H1 (cell line): Measurements from ENCODE around the gene GCC1. TPM values are rescaled to one million over a fixed set of nuclear protein-coding genes. Genes with fewer than 3 reads are reported as not detected.

Experiments used
- CTCF ChIA-PET: fragments of 300-600 bp; sonication (Branson Sonifier 250); formaldehyde crosslinking; loops from one replicate; lab custom pipeline; 2021; ENCODE audit not compliant: partially characterized antibody; lab: Charles Lee
- POLR2A ChIA-PET: fragments of 300-600 bp; sonication (Branson Sonifier 250); formaldehyde crosslinking; loops from one replicate; lab custom pipeline; 2021; ENCODE audit warnings: inconsistent platforms; ENCODE audit not compliant: partially characterized antibody; lab: Charles Lee
- DNase-seq, 2 experiments: peaks; one replicate each; pipeline versions ENCODE4 v3.0.0 to v3.0.0-alpha.2; 2010 to 2022; ENCODE audit warnings: low spot score in 2 of 2, low read depth in 1 of 2, mixed read lengths in 1 of 2
- FAIRE-seq: peaks from 2 replicates; lab custom pipeline; 2011; peaks lifted over from hg19 to GRCh38; lab: Jason Lieb, UNC
- H2AFZ ChIP-seq: 2 replicates; pipeline ENCODE4 v1.8.1; 2012; ENCODE audit warnings: low read length, inconsistent platforms
- H2AK5ac ChIP-seq: 2 replicates; pipeline ENCODE4 v1.6.1; 2013; ENCODE audit warnings: low read depth, low read length
- H2BK120ac ChIP-seq: replicated peaks from 2 replicates; pipeline ENCODE3; 2013; ENCODE audit warnings: low read depth, low read length, inconsistent platforms
- H2BK12ac ChIP-seq: 2 replicates; pipeline ENCODE4 v1.6.1; 2013; ENCODE audit warnings: low read depth, low read length
- H2BK15ac ChIP-seq: 2 replicates; pipeline ENCODE4 v1.6.1; 2013; ENCODE audit warnings: low read length
- H2BK20ac ChIP-seq: 2 replicates; pipeline ENCODE4 v1.6.1; 2013; ENCODE audit warnings: low read length
- H2BK5ac ChIP-seq: 2 replicates; pipeline ENCODE4 v1.6.1; 2013; ENCODE audit warnings: low read depth, low read length
- H3K14ac ChIP-seq: 2 replicates; pipeline ENCODE4 v1.6.1; 2013; ENCODE audit warnings: inconsistent platforms; ENCODE audit not compliant: insufficient read length
- H3K18ac ChIP-seq: 2 replicates; pipeline ENCODE4 v1.6.1; 2013; ENCODE audit warnings: low read length; ENCODE audit errors: extremely low read depth
- H3K23ac ChIP-seq: 2 replicates; pipeline ENCODE4 v1.6.1; 2013; ENCODE audit warnings: inconsistent platforms; ENCODE audit not compliant: insufficient read length
- H3K23me2 ChIP-seq: 2 replicates; pipeline ENCODE4 v1.6.1; 2013; ENCODE audit warnings: low read depth, low read length
- H3K27ac ChIP-seq: 2 replicates; pipeline ENCODE4 v1.6.1; 2011; ENCODE audit warnings: low read depth, low read length, inconsistent platforms
- H3K27me3 ChIP-seq, 4 experiments: replicated peaks in 1 of 4; 1 replicate in 1 of 4; 2 replicates in 3 of 4; pipeline versions ENCODE4 v1.6.1 to v1.8.1; 2011 to 2013; ENCODE audit warnings: low read length in 3 of 4, mild to moderate bottlenecking in 3 of 4, inconsistent platforms in 2 of 4, mixed read lengths in 2 of 4, moderate library complexity in 1 of 4; ENCODE audit not compliant: control insufficient read depth in 3 of 4, insufficient read depth in 3 of 4; ENCODE audit errors: extremely low read depth in 1 of 4
- H3K36me3 ChIP-seq, 4 experiments: 2 replicates each; pipeline versions ENCODE4 v1.6.1 to v1.8.1; 2011 to 2013; ENCODE audit warnings: mild to moderate bottlenecking in 4 of 4, low read length in 3 of 4, moderate library complexity in 2 of 4, control low read depth in 1 of 4, inconsistent platforms in 1 of 4; ENCODE audit not compliant: insufficient read depth in 4 of 4, control insufficient read depth in 2 of 4
- H3K4ac ChIP-seq: replicated peaks from 2 replicates; pipeline ENCODE3; 2013; ENCODE audit warnings: low read length, low read depth, mixed read lengths, inconsistent platforms; ENCODE audit not compliant: insufficient read length
- H3K4me1 ChIP-seq, 4 experiments: replicated peaks in 1 of 4; 1 replicate in 1 of 4; 2 replicates in 3 of 4; pipeline versions ENCODE4 v1.6.1 to v1.8.1; 2011 to 2013; ENCODE audit warnings: low read length in 3 of 4, inconsistent platforms in 2 of 4, mixed read lengths in 1 of 4; ENCODE audit not compliant: insufficient read depth in 4 of 4, control insufficient read depth in 3 of 4
- H3K4me2 ChIP-seq, 2 experiments: 2 replicates each; pipeline versions ENCODE4 v1.6.1 to v1.8.1; 2011 to 2013; ENCODE audit warnings: low read depth in 2 of 2, low read length in 2 of 2, control low read depth in 1 of 2, inconsistent platforms in 1 of 2, mild to moderate bottlenecking in 1 of 2; ENCODE audit not compliant: insufficient read depth in 1 of 2
- H3K4me3 ChIP-seq, 4 experiments: fragments of 200-600, 300-600 bp in 1 of 4; sonication (generic), shearing (Covaris generic), sonication (Bioruptor Twin) in 1 of 4; 2 replicates each; pipeline versions ENCODE4 v1.5.1 to v1.8.1; 2011 to 2016; ENCODE audit warnings: low read length in 4 of 4, low read depth in 3 of 4, control low read depth in 2 of 4, inconsistent platforms in 2 of 4, mild to moderate bottlenecking in 2 of 4, mixed read lengths in 1 of 4, moderate library complexity in 1 of 4; ENCODE audit not compliant: insufficient read depth in 2 of 4; ENCODE audit errors: extremely low read depth in 1 of 4
- H3K56ac ChIP-seq: replicated peaks from 2 replicates; pipeline ENCODE3; 2013; ENCODE audit warnings: low read depth, mild to moderate bottlenecking, mixed read lengths, low read length, inconsistent platforms; ENCODE audit not compliant: insufficient read length
- H3K79me1 ChIP-seq: 2 replicates; pipeline ENCODE4 v1.6.1; 2013; ENCODE audit warnings: low read depth, low read length, control low read depth
- H3K79me2 ChIP-seq, 2 experiments: 2 replicates each; pipeline versions ENCODE4 v1.6.1 to v1.8.1; 2012 to 2013; ENCODE audit warnings: low read length in 2 of 2, mild to moderate bottlenecking in 2 of 2, inconsistent platforms in 1 of 2; ENCODE audit not compliant: insufficient read depth in 2 of 2, control insufficient read depth in 1 of 2
- H3K9ac ChIP-seq, 4 experiments: replicated peaks in 1 of 4; 1 replicate in 1 of 4; 2 replicates in 3 of 4; pipeline versions ENCODE4 v1.6.1 to v1.8.1; 2011 to 2013; ENCODE audit warnings: low read depth in 3 of 4, low read length in 3 of 4, control low read depth in 2 of 4, mild to moderate bottlenecking in 2 of 4, moderate library complexity in 2 of 4, inconsistent platforms in 1 of 4; ENCODE audit errors: extremely low read depth in 1 of 4
- H3K9me3 ChIP-seq, 2 experiments: 2 replicates each; pipeline versions ENCODE4 v1.6.1 to v1.8.1; 2012 to 2013; ENCODE audit warnings: mild to moderate bottlenecking in 2 of 2, moderate library complexity in 2 of 2, control low read depth in 1 of 2, inconsistent platforms in 1 of 2, low read depth in 1 of 2, low read length in 1 of 2, mixed read lengths in 1 of 2; ENCODE audit not compliant: insufficient read depth in 2 of 2
- H4K20me1 ChIP-seq, 2 experiments: replicated peaks in 1 of 2; 2 replicates each; pipeline versions ENCODE3 to v1.8.1; 2011 to 2013; ENCODE audit warnings: inconsistent platforms in 2 of 2, low read length in 2 of 2, mild to moderate bottlenecking in 1 of 2; ENCODE audit not compliant: insufficient read depth in 2 of 2, control insufficient read depth in 1 of 2
- H4K5ac ChIP-seq: 2 replicates; pipeline ENCODE4 v1.6.1; 2013; ENCODE audit warnings: low read length, low read depth, mixed read lengths, inconsistent platforms; ENCODE audit not compliant: insufficient read length
- H4K8ac ChIP-seq: 2 replicates; pipeline ENCODE4 v1.8.0; 2013; ENCODE audit warnings: mild to moderate bottlenecking, moderate library complexity, low read length, inconsistent platforms; ENCODE audit not compliant: insufficient read depth; ENCODE audit errors: extremely low read depth
- H4K91ac ChIP-seq: replicated peaks from 2 replicates; pipeline ENCODE3; 2013; ENCODE audit warnings: low read length, mixed read lengths, inconsistent platforms; ENCODE audit not compliant: insufficient read length
- ASH2L ChIP-seq: fragments of 200-600, 300-600 bp; sonication (generic); IDR thresholded peaks from one replicate; pipeline ENCODE4 v1.7.1; 2017; ENCODE audit warnings: low read length
- CBX5 ChIP-seq: fragments of 300-800, 300-1000 bp; sonication (generic); IDR thresholded peaks from 2 replicates; pipeline ENCODE4 v1.7.1; 2016; ENCODE audit warnings: antibody characterized with exemption, low read length, low read depth
- CTCF ChIP-seq, 3 experiments: IDR thresholded peaks; 1 replicate in 2 of 3; 2 replicates in 1 of 3; pipeline versions ENCODE4 v1.5.1 to v1.6.1; 2011; ENCODE audit warnings: low read length in 3 of 3, mild to moderate bottlenecking in 3 of 3, inconsistent platforms in 2 of 3, low read depth in 1 of 3, moderate library complexity in 1 of 3; ENCODE audit not compliant: insufficient read depth in 1 of 3; ENCODE audit errors: control extremely low read depth in 1 of 3
- EZH2 ChIP-seq: fragments of 200-600 bp; sonication (generic); IDR thresholded peaks from 2 replicates; pipeline ENCODE4 v1.7.1; 2012; ENCODE audit warnings: low read depth, mild to moderate bottlenecking, moderate library complexity, low read length, inconsistent platforms; ENCODE audit not compliant: severe bottlenecking
- FOSL1 ChIP-seq: IDR thresholded peaks from 2 replicates; pipeline ENCODE4 v1.6.1; 2011; ENCODE audit warnings: mild to moderate bottlenecking, low read depth, low read length, moderate library complexity; ENCODE audit not compliant: insufficient read depth
- MAFK ChIP-seq: IDR thresholded peaks from 2 replicates; pipeline ENCODE4 v1.6.1; 2012; ENCODE audit warnings: low read depth, mild to moderate bottlenecking, improper control_type of control experiment, low read length
- RAD21 ChIP-seq, 2 experiments: IDR thresholded peaks in 1 of 2; conservative IDR thresholded peaks in 1 of 2; 2 replicates each; pipeline ENCODE4 v1.6.1; 2011; ENCODE audit warnings: low read depth in 2 of 2, low read length in 2 of 2, improper control_type of control experiment in 1 of 2, inconsistent platforms in 1 of 2, mild to moderate bottlenecking in 1 of 2, moderate library complexity in 1 of 2
- RBBP5 ChIP-seq: IDR thresholded peaks from 2 replicates; pipeline ENCODE4 v1.7.1; 2012; ENCODE audit warnings: low read depth, mild to moderate bottlenecking, inconsistent platforms, low read length, moderate library complexity, borderline replicate concordance
- SIX5 ChIP-seq: IDR thresholded peaks from 2 replicates; pipeline ENCODE4 v1.6.1; 2011; ENCODE audit warnings: mild to moderate bottlenecking, low read depth, low read length
- ZNF274 ChIP-seq: IDR thresholded peaks from 2 replicates; pipeline ENCODE4 v1.7.0; 2012; ENCODE audit warnings: low read length, borderline replicate concordance; ENCODE audit errors: extremely low read depth
- WGBS, 2 experiments: shearing (Covaris generic) in 1 of 2; methylation state at CpG; one replicate each; pipeline versions ENCODE4 v1.1.6 to v1.1.7; 2013 to 2015; ENCODE audit warnings: low lambda C conversion rate in 2 of 2, mixed read lengths in 2 of 2, inconsistent platforms in 1 of 2, low coverage in 1 of 2, missing lambda C conversion rate in 1 of 2; ENCODE audit not compliant: insufficient replicate concordance in 2 of 2, insufficient coverage in 1 of 2, insufficient read length in 1 of 2; ENCODE audit errors: extremely low coverage in 1 of 2, missing lambda C conversion rate in 1 of 2; 5-methylcytosine and 5-hydroxymethylcytosine counted together
- polyA plus RNA-seq, 7 experiments: library from polyadenylated mRNA; depleted of rRNA in 3 of 7; stranded (reverse) in 5 of 7; unstranded in 2 of 7; fragments of >200 nt in 5 of 7; fragments of 200-250 nt in 2 of 7; gene quantifications; 1 replicate in 5 of 7; 2 replicates in 1 of 7; 4 replicates in 1 of 7; pipeline versions ENCODE4 v1.2.1 to v1.2.3, GENCODE V29; 2011 to 2013; ENCODE audit warnings: missing spikeins in 2 of 7, mixed read lengths in 2 of 7
- total RNA-seq: library from RNA; stranded (reverse); fragmentation: NEBNext Ultra II Directional; extraction: Animal tissue kit (Norgen Biotek cat#: 25700); gene quantifications from 2 replicates; pipeline ENCODE4 v1.2.1, GENCODE V29; 2021

Gene GCC1
- total and polyA plus RNA-seq, 2 of the 8 experiments (the other 6 are each of a cell fraction or from before 2014, with no cell fraction given) = 3.3 to 15.0 TPM

- H3K4me1 ChIP-seq = peaks cover 0 to 7% (median 3%) of the 10 kb centered on the region in 4 experiments; a peak in 3 of 7 replicates
- no peak overlapping the region for H2BK5ac ChIP-seq
- CTCF ChIA-PET = interaction anchor here (1.0 to 9.2 kb wide), 4 partner anchors 11 to 67 kb away, joined by 3 to 115 read pairs (median 17); no protein-coding TSS in a partner anchor
- no peak overlapping the region for H4K8ac ChIP-seq
- H3K14ac ChIP-seq = no peak overlapping the region
- no peak overlapping the region for H2BK15ac ChIP-seq
- 91% methylated on average over 5 of the region's 5 CpGs; no CpG with 5 or more reads in 1 of the 2 experiments for WGBS, 2 experiments
- H3K79me2 ChIP-seq = no peaks in the 10 kb centered on the region
- no peak overlapping the region for H3K18ac ChIP-seq
- H2BK12ac ChIP-seq = no peak overlapping the region
- H3K4me3 ChIP-seq = no peak overlapping the region
- H3K79me1 ChIP-seq = no peaks in the 10 kb centered on the region
- no peak overlapping the region for H4K91ac ChIP-seq
- H2BK120ac ChIP-seq = no peak overlapping the region
- no peaks in the 10 kb centered on the region for H3K36me3 ChIP-seq
- H3K9ac ChIP-seq = no peak overlapping the region
- DNase-seq (no peak), FAIRE-seq (no peak)
- peaks cover 25% of the 10 kb centered on the region for H3K23me2 ChIP-seq
- H3K27me3 ChIP-seq = peaks cover 9 to 36% (median 20%) of the 10 kb centered on the region in 4 experiments; a peak in 6 of 7 replicates
- H3K4ac ChIP-seq = no peak overlapping the region
- H3K4me2 ChIP-seq = no peak overlapping the region
- no peak overlapping the region for H3K56ac ChIP-seq
- no peaks in the 10 kb centered on the region for H4K20me1 ChIP-seq
- H4K5ac ChIP-seq = no peak overlapping the region
- no peak overlapping the region for H2BK20ac ChIP-seq
- POLR2A ChIA-PET = interaction anchor here (3.1 kb wide), 1 partner anchor 12 kb away, joined by 11 read pairs; no protein-coding TSS in a partner anchor
- no peak overlapping the region for H2AFZ ChIP-seq
- H3K27ac ChIP-seq = no peak overlapping the region
- no peak overlapping the region for H3K23ac ChIP-seq
- no peak overlapping the region for H2AK5ac ChIP-seq
- H3K9me3 ChIP-seq = no peaks in the 10 kb centered on the region
- TF ChIP-seq FOSL1 (no peak), EZH2 (no peak), RBBP5 (no peak), ASH2L (no peak), CTCF (IDR thresholded peaks at IDR 0.05; ENCODE audit: control extremely low read depth in 1 of 3, insufficient read depth in 1 of 3, low read depth in 1 of 3, low read length in 3 of 3) (no peak), CBX5 (no peak), MAFK (no peak), SIX5 (no peak), RAD21 (IDR thresholded peaks at IDR 0.05 in 1 of 2, conservative IDR thresholded peaks at IDR 0.05 in 1 of 2; ENCODE audit: low read depth in 2 of 2, low read length in 2 of 2) (no peak), ZNF274 (no peak)
Observed at GRCh38 chr7:127616724-127617123, 31.3 kb upstream of the GCC1 start.
